Measurements from ENCODE around the gene MAML2. TPM values are rescaled to one million over a fixed set of nuclear protein-coding genes. Genes with fewer than 3 reads are reported as not detected.

The MAML2 gene
- total RNA-seq, 1 donor from 2014 or later: 3.8 TPM

GRCh38 chr11:96061069-96061468, 281.9 kb downstream of the MAML2 start:
- Histone ChIP-seq H3K4me2 (no peak overlapping the region), H3K9me3 (ENCODE audit: low read depth) (no peaks in the 10 kb centered on the region), H3K4me1 (peaks cover 7% of the 10 kb centered on the region), H3K79me2 (ENCODE audit: low read depth) (no peaks in the 10 kb centered on the region), H2AFZ (replicated peaks) (no peak overlapping the region), H3K27me3 (no peaks in the 10 kb centered on the region), H3K9ac (no peak overlapping the region), H3K4me3 (no peak overlapping the region), H3F3A (ENCODE audit: low read depth) (peaks cover 9% of the 10 kb centered on the region), H4K20me1 (ENCODE audit: low read depth) (no peaks in the 10 kb centered on the region), H3K36me3 (no peaks in the 10 kb centered on the region), H3K27ac (no peak overlapping the region)
- H3K4me3 Mint-ChIP-seq: no peak overlapping the region
- H3K4me1 Mint-ChIP-seq: peaks cover 28% of the 10 kb centered on the region
- H3K27ac Mint-ChIP-seq: no peak overlapping the region
- no peaks in the 10 kb centered on the region for H3K27me3 Mint-ChIP-seq (ENCODE audit: insufficient read depth, low read depth)
- peaks cover 8% of the 10 kb centered on the region for H3K36me3 Mint-ChIP-seq
- no peak for DNase-seq (ENCODE audit: low spot score)
- peaks cover 2% of the 10 kb centered on the region for H3K9me3 Mint-ChIP-seq
- TF ChIP-seq EZH2 (IDR thresholded peaks at IDR 0.05) (no peak), CTCF (IDR thresholded peaks at IDR 0.05) (no peak), EZH2phosphoT487 (IDR thresholded peaks at IDR 0.05) (no peak)

DNA sequence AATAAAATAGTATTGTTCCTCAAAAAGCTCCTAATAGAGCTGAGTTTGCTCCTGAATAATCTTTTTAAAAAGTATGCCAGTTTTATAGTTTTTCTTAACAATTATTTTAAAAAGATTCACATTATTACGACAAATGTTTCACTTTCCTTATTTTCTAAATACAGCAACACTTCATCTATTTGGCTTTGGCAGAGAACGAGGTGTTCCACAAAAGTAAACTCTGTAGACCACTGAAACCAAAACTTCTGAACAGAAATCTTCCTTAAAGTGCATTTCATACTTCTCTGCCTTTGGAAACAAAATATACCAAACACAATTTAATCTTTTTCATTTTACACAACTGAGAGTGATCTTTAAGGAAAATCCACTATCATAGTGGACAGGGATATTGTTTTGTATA, 285.5 kb downstream of the MAML2 start:
- peak overlapping the region; percentile 25 for H3K27ac ChIP-seq
- H3K36me3 ChIP-seq: no peaks in the 10 kb centered on the region
- peaks cover 2% of the 10 kb centered on the region for H3K9me3 Mint-ChIP-seq
- no peak for DNase-seq (ENCODE audit: low spot score)
- no peak overlapping the region for H2AFZ ChIP-seq (replicated peaks)
- H3K79me2 ChIP-seq (ENCODE audit: low read depth): no peaks in the 10 kb centered on the region
- H3F3A ChIP-seq (ENCODE audit: low read depth): peaks cover 27% of the 10 kb centered on the region
- H3K9ac ChIP-seq: no peak overlapping the region
- H3K36me3 Mint-ChIP-seq: peaks cover 13% of the 10 kb centered on the region
- H3K4me1 ChIP-seq: peaks cover 29% of the 10 kb centered on the region
- H3K4me3 ChIP-seq: no peak overlapping the region
- H4K20me1 ChIP-seq (ENCODE audit: low read depth): no peaks in the 10 kb centered on the region
- H3K27me3 Mint-ChIP-seq (ENCODE audit: insufficient read depth, low read depth): no peaks in the 10 kb centered on the region
- H3K4me1 Mint-ChIP-seq: peaks cover 51% of the 10 kb centered on the region
- TF ChIP-seq EZH2 (IDR thresholded peaks at IDR 0.05) (no peak), EZH2phosphoT487 (IDR thresholded peaks at IDR 0.05) (no peak), CTCF (IDR thresholded peaks at IDR 0.05) (no peak)
- H3K4me2 ChIP-seq: no peak overlapping the region
- H3K27me3 ChIP-seq: no peaks in the 10 kb centered on the region
- H3K9me3 ChIP-seq (ENCODE audit: low read depth): no peaks in the 10 kb centered on the region
- H3K27ac Mint-ChIP-seq: peak overlapping the region; percentile 39
- no peak overlapping the region for H3K4me3 Mint-ChIP-seq

DNA sequence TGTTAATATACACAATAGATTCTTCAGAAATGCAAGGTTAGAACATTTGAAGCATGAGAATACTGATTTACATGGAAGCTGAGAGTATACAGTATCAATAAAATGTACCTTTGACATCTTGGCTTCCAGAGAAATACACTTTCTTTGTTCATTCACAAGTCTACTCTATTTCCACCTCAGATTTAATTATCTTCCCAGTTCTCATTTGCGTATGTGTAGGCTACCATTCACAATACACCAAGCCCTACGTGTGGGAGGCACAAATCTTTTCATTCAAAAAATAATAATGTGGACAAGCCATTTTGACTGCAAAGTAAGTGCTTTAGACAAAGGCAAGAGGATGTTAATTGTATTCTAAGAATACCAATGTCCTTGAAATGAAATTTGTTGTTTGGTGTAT, 286.4 kb downstream of the MAML2 start:
- H3K9me3 Mint-ChIP-seq: peaks cover 2% of the 10 kb centered on the region
- H3K79me2 ChIP-seq (ENCODE audit: low read depth): no peaks in the 10 kb centered on the region
- H3K36me3 Mint-ChIP-seq: peaks cover 13% of the 10 kb centered on the region
- H3K4me1 ChIP-seq: peaks cover 29% of the 10 kb centered on the region
- H3K9me3 ChIP-seq (ENCODE audit: low read depth): no peaks in the 10 kb centered on the region
- H3K27me3 Mint-ChIP-seq (ENCODE audit: insufficient read depth, low read depth): no peaks in the 10 kb centered on the region
- TF ChIP-seq CTCF (IDR thresholded peaks at IDR 0.05): no peak
- TF ChIP-seq EZH2 (IDR thresholded peaks at IDR 0.05): no peak
- no peak for TF ChIP-seq EZH2phosphoT487 (IDR thresholded peaks at IDR 0.05)
- H3K27me3 ChIP-seq: no peaks in the 10 kb centered on the region
- no peak overlapping the region for H2AFZ ChIP-seq (replicated peaks)
- DNase-seq (ENCODE audit: low spot score): no peak
- H3K4me3 Mint-ChIP-seq: no peak overlapping the region
- no peaks in the 10 kb centered on the region for H4K20me1 ChIP-seq (ENCODE audit: low read depth)
- H3K9ac ChIP-seq: no peak overlapping the region
- no peak overlapping the region for H3K27ac ChIP-seq
- H3K4me2 ChIP-seq: peak overlapping the region; percentile 77
- peak overlapping the region; percentile 27 for H3K27ac Mint-ChIP-seq
- no peak overlapping the region for H3K4me3 ChIP-seq
- H3K36me3 ChIP-seq: no peaks in the 10 kb centered on the region
- peaks cover 48% of the 10 kb centered on the region for H3K4me1 Mint-ChIP-seq
- H3F3A ChIP-seq (ENCODE audit: low read depth): peaks cover 27% of the 10 kb centered on the region

All from neural progenitor cell (in vitro differentiated cells).